ENCODE results near the gene SMTNL1.
A peak's percentile ranks its signal among the peaks of the same experiment; 100 is the strongest.

SMTNL1 gene

GRCh38 chr11:57560146-57560545 is 22.8 kb downstream of the SMTNL1 start:
- Histone ChIP-seq H3K9me3 (no peaks in the 10 kb centered on the region), H3K27me3 (no peaks in the 10 kb centered on the region), H3K4me1 (peaks cover 0 to 5% (median 0%) of the 10 kb centered on the region in 4 donors), H3K27ac (no peak overlapping the region), H3K4me3 (no peak overlapping the region), H3K36me3 (peaks cover 10 to 50% (median 42%) of the 10 kb centered on the region in 3 donors)
- no peak for DNase-seq
- intact Hi-C loops (cut with DNase I; ENCODE audit: low total_unique reads) = no loop called here
- TF ChIP-seq, protein P1, sequence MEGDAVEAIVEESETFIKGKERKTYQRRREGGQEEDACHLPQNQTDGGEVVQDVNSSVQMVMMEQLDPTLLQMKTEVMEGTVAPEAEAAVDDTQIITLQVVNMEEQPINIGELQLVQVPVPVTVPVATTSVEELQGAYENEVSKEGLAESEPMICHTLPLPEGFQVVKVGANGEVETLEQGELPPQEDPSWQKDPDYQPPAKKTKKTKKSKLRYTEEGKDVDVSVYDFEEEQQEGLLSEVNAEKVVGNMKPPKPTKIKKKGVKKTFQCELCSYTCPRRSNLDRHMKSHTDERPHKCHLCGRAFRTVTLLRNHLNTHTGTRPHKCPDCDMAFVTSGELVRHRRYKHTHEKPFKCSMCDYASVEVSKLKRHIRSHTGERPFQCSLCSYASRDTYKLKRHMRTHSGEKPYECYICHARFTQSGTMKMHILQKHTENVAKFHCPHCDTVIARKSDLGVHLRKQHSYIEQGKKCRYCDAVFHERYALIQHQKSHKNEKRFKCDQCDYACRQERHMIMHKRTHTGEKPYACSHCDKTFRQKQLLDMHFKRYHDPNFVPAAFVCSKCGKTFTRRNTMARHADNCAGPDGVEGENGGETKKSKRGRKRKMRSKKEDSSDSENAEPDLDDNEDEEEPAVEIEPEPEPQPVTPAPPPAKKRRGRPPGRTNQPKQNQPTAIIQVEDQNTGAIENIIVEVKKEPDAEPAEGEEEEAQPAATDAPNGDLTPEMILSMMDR (IDR thresholded peaks at IDR 0.05) = no peak

DNA sequence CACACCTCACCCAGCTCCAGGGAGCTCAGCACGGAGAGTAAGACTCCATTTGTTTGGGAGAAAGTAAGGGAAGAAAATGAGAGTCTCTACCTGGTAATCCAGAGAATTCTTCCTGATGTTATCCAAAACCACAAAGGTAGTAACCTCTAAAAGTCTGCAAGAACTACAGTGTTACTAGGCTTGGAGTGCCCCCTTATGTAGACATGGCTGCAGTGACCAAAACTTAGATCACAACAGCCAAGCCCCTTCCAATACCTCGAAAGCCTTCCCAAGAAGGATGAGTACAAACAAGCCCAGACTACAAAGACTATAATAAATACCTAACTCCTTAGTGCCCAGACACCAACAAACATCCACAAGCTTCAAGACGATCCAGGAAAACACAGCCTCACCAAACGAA is 25.2 kb downstream of the SMTNL1 start:
- intact Hi-C loops (cut with DNase I; ENCODE audit: low total_unique reads) = no loop called here
- H3K9me3 ChIP-seq = no peaks in the 10 kb centered on the region
- no peak overlapping the region for H3K4me3 ChIP-seq
- peaks cover 0 to 18% (median 7%) of the 10 kb centered on the region in 4 donors for H3K4me1 ChIP-seq
- no peak for DNase-seq
- no peaks in the 10 kb centered on the region for H3K27me3 ChIP-seq
- TF ChIP-seq, protein P1 (IDR thresholded peaks at IDR 0.05) = no peak
- H3K36me3 ChIP-seq = peaks cover 8 to 25% (median 19%) of the 10 kb centered on the region in 3 donors
- H3K27ac ChIP-seq = no peak overlapping the region

DNA sequence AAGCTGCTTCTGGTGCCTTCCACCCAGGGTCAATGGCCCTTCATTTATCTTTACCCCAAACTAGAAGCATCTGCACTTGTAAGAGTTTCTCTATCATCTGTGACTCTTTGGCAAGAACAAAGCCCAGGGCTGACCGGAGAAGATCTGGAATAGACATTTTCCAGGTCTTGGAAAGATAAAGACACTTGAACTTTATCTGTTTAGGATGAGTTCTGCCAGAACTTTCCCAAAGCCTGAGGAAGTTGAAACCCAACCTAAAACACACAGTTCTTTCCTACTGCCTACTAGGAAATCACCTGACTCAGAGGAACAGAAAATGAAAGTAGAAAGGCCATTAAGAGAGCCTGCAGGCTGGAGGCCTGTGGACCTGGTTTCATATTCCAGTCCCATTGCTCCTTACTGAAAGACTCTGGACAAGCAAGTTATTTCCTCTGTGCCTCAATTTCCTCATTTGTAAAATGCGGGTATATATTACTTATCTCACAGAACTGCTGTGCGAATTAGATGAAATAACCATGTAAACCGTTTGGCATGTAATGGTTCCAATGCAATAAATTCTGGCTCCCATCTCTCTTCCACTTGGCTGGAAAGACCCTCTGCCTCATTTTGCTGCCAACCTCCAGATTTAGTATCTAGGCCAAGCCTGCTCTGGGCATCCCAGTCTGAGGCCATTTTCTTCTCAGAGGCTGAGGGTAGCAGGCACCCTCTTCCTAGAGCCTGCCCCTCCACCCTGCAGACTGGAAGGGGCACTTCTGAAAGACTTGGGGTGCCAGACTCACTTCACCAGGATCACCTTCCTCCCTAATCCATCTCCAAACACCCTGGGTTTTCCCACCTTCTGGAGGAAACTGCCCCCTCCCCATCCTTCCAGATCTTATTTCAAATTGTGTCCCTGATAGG is 28.9 kb downstream of the SMTNL1 start:
- intact Hi-C loops (cut with DNase I; ENCODE audit: low total_unique reads) = loop anchor here (2.0 kb wide), 1 partner anchor 33 kb away; no protein-coding TSS in a partner anchor
- Histone ChIP-seq H3K9me3 (no peaks in the 10 kb centered on the region), H3K4me1 (peaks cover 0 to 23% (median 12%) of the 10 kb centered on the region in 4 donors), H3K27ac (peak overlapping the region; percentile 67 to 79), H3K36me3 (no peaks in the 10 kb centered on the region), H3K27me3 (no peaks in the 10 kb centered on the region), H3K4me3 (peak overlapping the region; percentile 72 to 83)
- DNase-seq = peak in 1 of 2 donors; percentile 44
- TF ChIP-seq, protein P1 (IDR thresholded peaks at IDR 0.05) = no peak

DNA sequence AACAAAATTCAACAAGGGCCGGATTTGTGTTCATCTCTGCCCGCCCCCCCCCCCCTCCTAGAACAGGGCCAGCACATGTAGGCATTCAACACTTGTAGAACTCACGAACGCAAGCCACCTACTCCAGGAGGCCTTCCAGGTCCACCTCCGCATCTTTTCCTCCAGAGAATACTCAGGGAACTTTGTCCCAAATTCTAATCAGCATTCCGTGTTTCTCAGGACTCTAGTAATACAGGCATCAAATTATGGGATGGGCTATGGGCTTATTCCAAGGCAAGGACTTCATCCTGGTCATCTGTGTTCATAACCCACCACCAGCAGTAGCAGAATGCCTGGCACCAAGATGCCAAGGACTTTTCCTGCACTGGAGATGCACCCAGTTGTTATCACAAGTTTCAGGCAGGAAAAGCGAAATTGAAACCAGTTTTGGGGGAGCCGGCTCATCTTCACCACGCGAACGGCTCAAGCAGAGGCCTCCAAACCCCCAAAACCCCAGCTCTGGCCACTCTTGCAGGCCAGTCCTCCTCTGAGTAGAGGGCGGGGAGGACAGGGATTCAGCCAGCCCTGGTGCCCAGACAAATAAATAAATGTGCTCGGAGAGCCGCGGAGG is 29.6 kb downstream of the SMTNL1 start:
- no peak for DNase-seq
- Histone ChIP-seq H3K9me3 (no peaks in the 10 kb centered on the region), H3K27ac (peak overlapping the region; percentile 67 to 79), H3K4me1 (peaks cover 0 to 23% (median 12%) of the 10 kb centered on the region in 4 donors), H3K27me3 (no peaks in the 10 kb centered on the region), H3K4me3 (peak overlapping the region; percentile 72 to 83), H3K36me3 (no peaks in the 10 kb centered on the region)
- intact Hi-C loops (cut with DNase I; ENCODE audit: low total_unique reads) = loop anchor here (2.0 kb wide), 1 partner anchor 32 kb away; no protein-coding TSS in a partner anchor
- TF ChIP-seq, protein P1 (IDR thresholded peaks at IDR 0.05) = no peak

DNA sequence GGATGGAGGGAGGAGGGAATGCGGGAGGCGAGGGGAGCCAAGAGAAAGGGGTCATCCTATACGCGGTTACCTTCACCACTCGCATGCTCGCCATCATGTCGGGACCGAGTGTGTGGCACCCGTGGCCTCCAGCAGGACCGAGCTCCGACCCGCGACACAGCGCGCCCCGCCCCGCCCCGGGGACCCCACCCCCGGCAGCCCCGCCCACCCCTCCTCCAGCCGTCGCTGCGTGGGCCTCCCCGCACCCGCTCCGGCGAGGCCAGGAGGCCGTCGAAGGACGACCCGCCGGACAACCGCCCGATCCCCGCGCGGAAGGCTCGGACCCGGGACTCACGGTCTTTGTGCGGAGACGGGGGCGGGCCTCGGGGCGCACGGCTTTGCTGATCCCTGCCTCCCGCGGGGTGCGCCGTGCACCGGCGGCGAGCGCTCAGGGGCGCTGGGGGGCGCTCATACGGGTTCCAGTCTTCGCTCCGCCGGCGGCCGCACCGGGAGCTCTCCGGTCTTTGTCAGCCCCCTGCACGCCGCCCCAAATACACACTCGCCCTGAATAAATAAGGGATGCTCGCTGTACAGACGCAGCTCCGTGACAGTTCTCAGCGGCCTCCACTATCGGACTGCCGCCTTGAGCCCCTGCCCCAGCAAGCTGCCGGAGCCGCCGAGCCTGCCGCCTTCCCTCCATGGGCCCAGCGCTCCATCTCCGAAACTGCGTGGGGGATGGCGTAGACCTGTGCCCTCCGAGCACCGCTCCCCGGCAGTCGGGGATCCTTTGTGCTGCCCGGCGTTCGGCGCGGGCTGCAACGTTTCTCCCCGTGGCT is 30.3 kb downstream of the SMTNL1 start, which contains the start of gene UBE2L6:
UBE2L6 (minus strand) TSS at position 158 of the 815 bp plus-strand sequence; CDS start at position 97, 61 bp downstream.
- TF ChIP-seq, protein P1 (IDR thresholded peaks at IDR 0.05) = peak in 1 of 2 experiments; percentile 91
- intact Hi-C loops (cut with DNase I; ENCODE audit: low total_unique reads) = loop anchor here (2.0 kb wide), 2 partner anchors 31 to 73 kb away; no protein-coding TSS in a partner anchor
- peak within 1 kb of the TSS; percentile 67 to 79 for H3K27ac ChIP-seq

More for the DNA sequence above, 30.3 kb downstream of the SMTNL1 start, which contains the start of gene UBE2L6:
- Histone ChIP-seq H3K27me3 (no peaks in the 10 kb centered on the region), H3K4me3 (peak within 1 kb of the TSS; percentile 72 to 83), H3K36me3 (no peaks in the 10 kb centered on the region), H3K4me1 (peaks cover 0 to 20% (median 11%) of the 10 kb centered on the region in 4 donors), H3K9me3 (no peaks in the 10 kb centered on the region)
- DNase-seq = peak; percentile 33 to 71

Measured in tibial artery (tissue), 4 donors.